WI38 (cell line): ENCODE data around the gene TMEM198.
A peak's percentile ranks its signal among the peaks of the same experiment; 100 is the strongest.

ENCODE experiments used
- H3K4me3 ChIP-seq: 2 replicates; pipeline ENCODE4 v1.5.1; 2011; ENCODE audit warnings: low read depth, mild to moderate bottlenecking, control low read depth, low read length
- CTCF ChIP-seq: IDR thresholded peaks from 2 replicates; pipeline ENCODE4 v1.5.1; 2012; ENCODE audit warnings: low read depth, mild to moderate bottlenecking, control low read depth, low read length

TMEM198 gene

GRCh38 chr2:219522111-219523030 lies 21.5 kb upstream of the TMEM198 start:
- TF ChIP-seq CTCF = no peak
- peak overlapping the region; percentile 3; the same call in 1 of the 2 replicates for H3K4me3 ChIP-seq

GRCh38 chr2:219523031-219523671 lies 20.7 kb upstream of the TMEM198 start:
- no peak overlapping the region for H3K4me3 ChIP-seq

GRCh38 chr2:219524817-219525216 lies 19.0 kb upstream of the TMEM198 start:
- H3K4me3 ChIP-seq = no peak overlapping the region
- TF ChIP-seq CTCF = no peak

More at GRCh38 chr2:219523031-219523671, 20.7 kb upstream of the TMEM198 start:
- TF ChIP-seq CTCF = no peak

GRCh38 chr2:219525533-219526232 lies 18.1 kb upstream of the TMEM198 start:
- no peak overlapping the region for H3K4me3 ChIP-seq
- TF ChIP-seq CTCF = no peak

- H3K4me3 ChIP-seq = no peak overlapping the region
- TF ChIP-seq CTCF = no peak
Measured at GRCh38 chr2:219526320-219527075, 17.3 kb upstream of the TMEM198 start.

GRCh38 chr2:219527076-219527394 lies 16.8 kb upstream of the TMEM198 start:
- no peak for TF ChIP-seq CTCF
- no peak overlapping the region for H3K4me3 ChIP-seq
